H1 (cell line): Measurements from ENCODE around the gene RNF31. TPM values are rescaled to one million over a fixed set of nuclear protein-coding genes. Genes with fewer than 3 reads are reported as not detected.

ENCODE experiments used
- CHD2 ChIP-seq: IDR thresholded peaks from 2 replicates; pipeline ENCODE4 v1.6.1; 2012; ENCODE audit warnings: low read length, improper control_type of control experiment
- EGR1 ChIP-seq: IDR thresholded peaks from 2 replicates; pipeline ENCODE4 v1.6.1; 2011; ENCODE audit warnings: low read depth, low read length, borderline replicate concordance
- NRF1 ChIP-seq: IDR thresholded peaks from 2 replicates; pipeline ENCODE4 v1.6.1; 2011; ENCODE audit warnings: mild to moderate bottlenecking, low read depth, low read length, improper control_type of control experiment
- RNF2 ChIP-seq: fragments of 200-900, 300-1000 bp; sonication (generic); IDR thresholded peaks from 2 replicates; pipeline ENCODE4 v1.7.1; 2016; ENCODE audit warnings: borderline replicate concordance, low read depth, mild to moderate bottlenecking, antibody characterized with exemption, low read length; ENCODE audit not compliant: poor library complexity, severe bottlenecking; ENCODE audit errors: missing control alignments
- SAP30 ChIP-seq: fragments of 300-600 bp; sonication (generic); IDR thresholded peaks from 2 replicates; pipeline ENCODE4 v1.7.1; 2012; ENCODE audit warnings: low read length, moderate library complexity, mild to moderate bottlenecking, inconsistent platforms; ENCODE audit not compliant: insufficient read depth, insufficient replicate concordance
- SIRT6 ChIP-seq: IDR thresholded peaks from one replicate; pipeline ENCODE4 v1.7.1; 2012; ENCODE audit warnings: low read length, inconsistent platforms
- polyA plus RNA-seq, 7 experiments: library from polyadenylated mRNA; depleted of rRNA in 3 of 7; stranded (reverse) in 5 of 7; unstranded in 2 of 7; fragments of >200 nt in 5 of 7; fragments of 200-250 nt in 2 of 7; gene quantifications; 1 replicate in 5 of 7; 2 replicates in 1 of 7; 4 replicates in 1 of 7; pipeline versions ENCODE4 v1.2.1 to v1.2.3, GENCODE V29; 2011 to 2013; ENCODE audit warnings: missing spikeins in 2 of 7, mixed read lengths in 2 of 7
- total RNA-seq: library from RNA; stranded (reverse); fragmentation: NEBNext Ultra II Directional; extraction: Animal tissue kit (Norgen Biotek cat#: 25700); gene quantifications from 2 replicates; pipeline ENCODE4 v1.2.1, GENCODE V29; 2021
- TF ChIP-seq, protein P1 (sequence below), 3 experiments: IDR thresholded peaks; 1 replicate in 2 of 3; 2 replicates in 1 of 3; pipeline versions ENCODE4 v1.5.1 to v1.6.1; 2011; ENCODE audit warnings: low read length in 3 of 3, mild to moderate bottlenecking in 3 of 3, inconsistent platforms in 2 of 3, low read depth in 1 of 3, moderate library complexity in 1 of 3; ENCODE audit not compliant: insufficient read depth in 1 of 3; ENCODE audit errors: control extremely low read depth in 1 of 3

RNF31 gene
- total and polyA plus RNA-seq, 2 of the 8 experiments (the other 6 are each of a cell fraction or from before 2014, with no cell fraction given) = 17.5 to 72.0 TPM

DNA sequence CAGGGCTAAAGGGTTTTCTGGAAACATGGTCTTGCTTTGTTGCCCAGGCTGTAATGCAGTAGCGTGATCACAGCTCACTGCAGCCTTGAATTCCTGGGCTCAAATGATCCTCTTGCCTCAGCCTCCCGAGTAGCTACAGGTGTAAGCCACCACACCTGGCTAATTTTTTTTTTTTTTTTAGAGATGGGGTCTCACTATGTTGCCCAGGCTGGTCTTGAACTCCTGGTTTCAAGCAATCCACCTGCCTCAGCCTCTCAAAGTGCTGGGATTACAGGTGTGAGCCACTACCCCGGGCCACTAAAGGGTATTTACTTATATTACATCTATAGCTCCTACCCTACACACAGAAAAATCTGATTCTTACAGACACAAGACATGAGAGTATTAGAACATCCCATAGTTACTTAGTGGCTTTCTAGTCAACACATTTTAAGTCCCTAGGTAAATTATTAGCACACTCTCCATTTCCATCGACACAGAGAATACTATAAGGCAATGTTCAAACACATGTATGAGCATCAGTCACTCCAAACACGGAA is 38.9 kb upstream of the RNF31 start (continued):
- TF ChIP-seq, protein P1, sequence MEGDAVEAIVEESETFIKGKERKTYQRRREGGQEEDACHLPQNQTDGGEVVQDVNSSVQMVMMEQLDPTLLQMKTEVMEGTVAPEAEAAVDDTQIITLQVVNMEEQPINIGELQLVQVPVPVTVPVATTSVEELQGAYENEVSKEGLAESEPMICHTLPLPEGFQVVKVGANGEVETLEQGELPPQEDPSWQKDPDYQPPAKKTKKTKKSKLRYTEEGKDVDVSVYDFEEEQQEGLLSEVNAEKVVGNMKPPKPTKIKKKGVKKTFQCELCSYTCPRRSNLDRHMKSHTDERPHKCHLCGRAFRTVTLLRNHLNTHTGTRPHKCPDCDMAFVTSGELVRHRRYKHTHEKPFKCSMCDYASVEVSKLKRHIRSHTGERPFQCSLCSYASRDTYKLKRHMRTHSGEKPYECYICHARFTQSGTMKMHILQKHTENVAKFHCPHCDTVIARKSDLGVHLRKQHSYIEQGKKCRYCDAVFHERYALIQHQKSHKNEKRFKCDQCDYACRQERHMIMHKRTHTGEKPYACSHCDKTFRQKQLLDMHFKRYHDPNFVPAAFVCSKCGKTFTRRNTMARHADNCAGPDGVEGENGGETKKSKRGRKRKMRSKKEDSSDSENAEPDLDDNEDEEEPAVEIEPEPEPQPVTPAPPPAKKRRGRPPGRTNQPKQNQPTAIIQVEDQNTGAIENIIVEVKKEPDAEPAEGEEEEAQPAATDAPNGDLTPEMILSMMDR (IDR thresholded peaks at IDR 0.05; ENCODE audit: control extremely low read depth in 1 of 3, insufficient read depth in 1 of 3, low read depth in 1 of 3, low read length in 3 of 3) = no peak
- TF ChIP-seq CHD2 = no peak
- TF ChIP-seq RNF2 = no peak
- no peak for TF ChIP-seq EGR1
- TF ChIP-seq NRF1 = no peak
- TF ChIP-seq SAP30 = no peak
- TF ChIP-seq SIRT6 = no peak
